Gastroesophageal sphincter (tissue), 4 donors: ENCODE data around the gene KRT14. TPM values are rescaled to one million over a fixed set of nuclear protein-coding genes. Genes with fewer than 3 reads are reported as not detected.
"Not testable (repeated sequence)": the region's sequence is repeated elsewhere in the genome, so short reads cannot be mapped to it uniquely, and the experiment has no call there.

Experiments used
- ATAC-seq: fragments of 150-250 bp; one replicate; pipeline ENCODE4 v1.9.1; 2016; ENCODE audit warnings: mild to moderate bottlenecking, moderate library complexity
- H3K27ac ChIP-seq, 4 donors: fragments of 200-600 bp; sonication (generic) in 3 of 4; 1 replicate in 3 of 4; 2 replicates in 1 of 4; pipeline ENCODE4 v1.5.1; 2016 to 2019
- H3K27me3 ChIP-seq: fragments of 200-600 bp; sonication (generic); one replicate; pipeline ENCODE4 v1.5.1; 2019
- H3K36me3 ChIP-seq, 2 donors: fragments of 200-600 bp; sonication (generic); one replicate each; pipeline ENCODE4 v1.5.1; 2019; ENCODE audit warnings: control low read depth in 1 of 2
- H3K4me1 ChIP-seq, 3 donors: fragments of 200-600 bp; sonication (generic); 1 replicate in 2 of 3; 2 replicates in 1 of 3; pipeline ENCODE4 v1.5.1; 2016 to 2019; ENCODE audit warnings: control low read depth in 2 of 3
- H3K4me3 ChIP-seq, 2 donors: fragments of 200-600 bp; sonication (generic); one replicate each; pipeline ENCODE4 v1.5.1; 2019; ENCODE audit warnings: mild to moderate bottlenecking in 1 of 2, moderate library complexity in 1 of 2
- H3K9me3 ChIP-seq, 3 donors: fragments of 200-600 bp; sonication (generic); one replicate each; pipeline ENCODE4 v1.5.1; 2017 to 2019; ENCODE audit warnings: control low read depth in 2 of 3
- CTCF ChIP-seq, 4 experiments: fragments of 200-600 bp in 2 of 4; fragments of 450-650 bp in 2 of 4; sonication (generic) in 1 of 4; IDR thresholded peaks; one replicate each; pipeline ENCODE4 v1.5.1; 2017 to 2019; ENCODE audit warnings: antibody characterized with exemption in 4 of 4, mild to moderate bottlenecking in 2 of 4, moderate library complexity in 2 of 4
- EP300 ChIP-seq: sonication (generic); formaldehyde crosslinking; IDR thresholded peaks from one replicate; pipeline ENCODE4 v1.6.1; 2017; ENCODE audit warnings: antibody characterized with exemption, mild to moderate bottlenecking
- POLR2A ChIP-seq, 2 donors: fragments of 450-650 bp; IDR thresholded peaks; one replicate each; pipeline ENCODE4 v1.6.1; 2017; ENCODE audit warnings: antibody characterized with exemption in 2 of 2, mild to moderate bottlenecking in 2 of 2, moderate library complexity in 1 of 2
- POLR2AphosphoS5 ChIP-seq: sonication (generic); formaldehyde crosslinking; IDR thresholded peaks from one replicate; pipeline ENCODE4 v1.6.1; 2017; ENCODE audit warnings: antibody characterized with exemption
- WGBS, 2 donors: methylation state at CpG; one replicate each; pipeline ENCODE4 v1.1.5; 2018; ENCODE audit warnings: low coverage in 1 of 2; 5-methylcytosine and 5-hydroxymethylcytosine counted together
- total RNA-seq, 4 donors: library from RNA; depleted of rRNA; stranded (reverse); fragments of >200 nt; gene quantifications; one replicate each; pipeline ENCODE4 v1.1.0, GENCODE V29; 2016

The KRT14 gene
- total RNA-seq, 4 donors from 2014 or later, result 1.4 to 105 (median 41.1) TPM; not detected in 1

GRCh38 chr17:41592601-41593305, 6.1 kb upstream of the KRT14 start:
- ATAC-seq, result no peak
- H3K36me3 ChIP-seq, result no peaks in the 10 kb centered on the region
- no peaks in the 10 kb centered on the region for H3K4me1 ChIP-seq
- 67 to 72% methylated on average over 3 of the region's 12 CpGs for WGBS, 2 donors
- H3K27me3 ChIP-seq, result peaks cover 7% of the 10 kb centered on the region
- TF ChIP-seq CTCF (IDR thresholded peaks at IDR 0.05) (no peak), EP300 (no peak), POLR2A (IDR thresholded peaks at IDR 0.05) (no peak), POLR2AphosphoS5 (no peak)
- H3K27ac ChIP-seq, result no peak overlapping the region
- H3K9me3 ChIP-seq, result peaks cover 0 to 8% (median 0%) of the 10 kb centered on the region in 3 donors
- H3K4me3 ChIP-seq, result no peak overlapping the region

- no peak for ATAC-seq
- Histone ChIP-seq H3K4me1 (no peaks in the 10 kb centered on the region), H3K4me3 (no peak overlapping the region), H3K9me3 (peaks cover 0 to 8% (median 0%) of the 10 kb centered on the region in 3 donors), H3K27ac (no peak overlapping the region), H3K36me3 (no peaks in the 10 kb centered on the region), H3K27me3 (peaks cover 12% of the 10 kb centered on the region)
- TF ChIP-seq EP300 (no peak), CTCF (IDR thresholded peaks at IDR 0.05) (no peak), POLR2AphosphoS5 (no peak), POLR2A (IDR thresholded peaks at IDR 0.05) (no peak)
- 67 to 70% methylated on average over 1 to 2 of the region's 3 CpGs for WGBS, 2 donors
Observed at GRCh38 chr17:41589301-41589700, 2.6 kb upstream of the KRT14 start.

GRCh38 chr17:41588126-41588810, 1.6 kb upstream of the KRT14 start:
- no peak for ATAC-seq
- Histone ChIP-seq H3K27me3 (peaks cover 8% of the 10 kb centered on the region), H3K4me3 (no peak overlapping the region), H3K4me1 (no peaks in the 10 kb centered on the region), H3K27ac (no peak overlapping the region), H3K36me3 (no peaks in the 10 kb centered on the region), H3K9me3 (peaks cover 0 to 8% (median 0%) of the 10 kb centered on the region in 3 donors)
- 60% methylated on average over 1 of the region's 8 CpGs; no CpG with 5 or more reads in 1 of the 2 donors for WGBS, 2 donors
- TF ChIP-seq POLR2AphosphoS5 (no peak), EP300 (no peak), POLR2A (IDR thresholded peaks at IDR 0.05) (no peak), CTCF (IDR thresholded peaks at IDR 0.05) (no peak)

- TF ChIP-seq CTCF (IDR thresholded peaks at IDR 0.05) (no peak), POLR2A (IDR thresholded peaks at IDR 0.05) (no peak), EP300 (no peak), POLR2AphosphoS5 (no peak)
- no peak overlapping the region for H3K27ac ChIP-seq
- ATAC-seq, result no peak
- no CpG with 5 or more reads among the region's 5 CpGs for WGBS, 2 donors
- H3K4me3 ChIP-seq, result no peak overlapping the region
- peaks cover 12% of the 10 kb centered on the region for H3K27me3 ChIP-seq
- H3K4me1 ChIP-seq, result no peaks in the 10 kb centered on the region
- H3K9me3 ChIP-seq, result no peaks in the 10 kb centered on the region
- H3K36me3 ChIP-seq, result no peaks in the 10 kb centered on the region
Observed at GRCh38 chr17:41585301-41586056, 1.2 kb downstream of the KRT14 start.

GRCh38 chr17:41584331-41584927, 2.3 kb downstream of the KRT14 start:
- WGBS, 2 donors, result 50 to 90% methylated on average over 2 to 5 of the region's 8 CpGs
- not testable (repeated sequence) for H3K27ac ChIP-seq, H3K4me1 ChIP-seq, H3K4me3 ChIP-seq, H3K36me3 ChIP-seq, H3K9me3 ChIP-seq, ATAC-seq
- H3K27me3 ChIP-seq, result peaks cover 18% of the 10 kb centered on the region
